NCI-H1417 treated with DMSO at 0.1 percent for 48 hours (cell line): ENCODE measurements around the gene PAQR6.

Experiments
- DNase-seq: peaks from one replicate; lab custom pipeline; 2025; lab: John Stamatoyannopoulos, UW

Gene PAQR6

GRCh38 chr1:156262461-156263287 is 14.8 kb upstream of the PAQR6 start:
- no peak for DNase-seq

GRCh38 chr1:156260896-156261295 is 13.0 kb upstream of the PAQR6 start:
- no peak for DNase-seq

GRCh38 chr1:156259805-156260204 is 11.9 kb upstream of the PAQR6 start:
- DNase-seq, result no peak

- no peak for DNase-seq
Measured at GRCh38 chr1:156258859-156259258, 11.0 kb upstream of the PAQR6 start.

- DNase-seq, result no peak
Measured at GRCh38 chr1:156257711-156258110, 9.9 kb upstream of the PAQR6 start.

- DNase-seq, result no peak
Measured at GRCh38 chr1:156253634-156254033, 5.8 kb upstream of the PAQR6 start.

GRCh38 chr1:156251527-156251926 is 3.7 kb upstream of the PAQR6 start:
- no peak for DNase-seq

DNA sequence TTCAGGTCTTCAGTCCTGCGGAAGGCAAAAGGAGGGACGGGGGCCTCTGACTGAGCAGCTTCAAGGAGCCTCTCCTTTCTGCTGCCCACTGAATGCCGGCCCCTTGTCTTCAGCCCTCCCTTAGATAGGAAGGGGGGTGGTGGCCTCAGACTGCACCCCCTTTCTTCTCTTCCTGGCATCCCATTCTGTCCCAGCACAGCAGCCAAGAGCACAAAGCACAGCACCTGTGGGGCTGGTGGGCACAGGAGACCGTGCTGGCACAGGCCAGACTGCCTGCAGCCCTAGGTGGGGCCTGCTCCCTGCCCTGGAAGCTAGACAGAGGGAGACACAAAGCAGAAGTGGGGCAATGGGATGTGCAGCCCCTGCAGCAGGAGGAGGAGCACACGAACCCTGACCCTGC is 1.7 kb upstream of the PAQR6 start:
- no peak for DNase-seq

GRCh38 chr1:156248323-156248683 is 447 bp upstream of the PAQR6 start:
- no peak for DNase-seq

DNA sequence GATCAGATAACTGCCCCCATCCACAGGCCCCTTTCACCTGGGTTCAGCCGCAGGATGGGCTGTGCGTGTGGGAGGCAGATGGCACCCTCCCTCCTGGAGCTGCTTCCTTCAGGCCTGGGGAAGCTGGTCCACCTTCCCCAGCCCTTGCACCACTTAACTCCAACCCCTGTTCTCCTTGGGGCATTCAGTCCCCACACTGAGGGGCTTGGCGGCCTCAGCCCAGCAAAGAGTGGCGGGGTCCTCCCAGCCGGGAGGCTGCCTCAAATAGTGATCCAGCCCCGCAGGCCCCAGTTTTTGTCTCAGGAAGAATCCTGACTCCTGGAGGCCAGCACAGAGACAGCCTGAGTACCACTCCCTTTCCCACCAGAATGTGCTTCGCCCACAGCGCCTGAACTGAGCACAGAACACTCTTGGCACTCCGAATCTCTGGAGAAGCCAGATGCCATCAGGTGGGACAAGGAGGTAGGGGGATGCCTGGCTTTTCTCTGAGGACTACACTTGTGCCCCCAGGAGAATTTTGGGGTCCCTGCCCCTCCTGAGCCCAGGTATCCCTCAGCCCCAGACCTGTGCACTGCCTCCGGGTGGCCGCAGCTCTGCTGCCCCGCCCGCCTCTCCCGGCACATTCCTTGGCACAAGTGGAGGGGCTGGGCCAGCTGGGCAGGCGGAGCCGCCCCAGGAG is 936 bp downstream of the PAQR6 start:
- DNase-seq, result no peak

DNA sequence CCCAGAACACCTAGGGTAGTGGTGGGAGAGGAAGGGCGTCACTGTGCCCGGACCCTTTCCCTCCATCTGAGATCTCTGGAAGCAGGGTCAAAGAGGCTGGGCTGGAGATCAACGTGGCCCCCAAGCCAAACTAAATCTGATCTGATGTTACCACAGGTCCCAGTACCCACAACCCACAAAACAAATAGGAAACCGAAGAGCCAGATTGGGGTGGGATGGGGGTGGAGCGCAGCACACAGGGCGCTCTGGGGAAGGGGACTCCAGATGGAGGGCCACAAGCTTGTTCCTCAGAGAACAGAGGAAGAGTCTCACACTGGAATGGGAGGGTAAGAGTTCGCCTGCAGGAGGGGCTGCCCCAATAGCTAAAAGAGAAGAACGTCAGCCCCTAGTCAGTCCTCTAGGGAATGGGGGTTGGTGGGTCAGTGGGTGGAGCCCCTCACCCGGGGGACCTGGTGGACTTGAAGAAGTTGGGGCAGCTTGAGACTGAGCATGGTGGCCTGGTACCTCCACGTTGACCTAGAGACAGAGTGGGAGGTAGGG is 1.5 kb downstream of the PAQR6 start:
- DNase-seq, result no peak

DNA sequence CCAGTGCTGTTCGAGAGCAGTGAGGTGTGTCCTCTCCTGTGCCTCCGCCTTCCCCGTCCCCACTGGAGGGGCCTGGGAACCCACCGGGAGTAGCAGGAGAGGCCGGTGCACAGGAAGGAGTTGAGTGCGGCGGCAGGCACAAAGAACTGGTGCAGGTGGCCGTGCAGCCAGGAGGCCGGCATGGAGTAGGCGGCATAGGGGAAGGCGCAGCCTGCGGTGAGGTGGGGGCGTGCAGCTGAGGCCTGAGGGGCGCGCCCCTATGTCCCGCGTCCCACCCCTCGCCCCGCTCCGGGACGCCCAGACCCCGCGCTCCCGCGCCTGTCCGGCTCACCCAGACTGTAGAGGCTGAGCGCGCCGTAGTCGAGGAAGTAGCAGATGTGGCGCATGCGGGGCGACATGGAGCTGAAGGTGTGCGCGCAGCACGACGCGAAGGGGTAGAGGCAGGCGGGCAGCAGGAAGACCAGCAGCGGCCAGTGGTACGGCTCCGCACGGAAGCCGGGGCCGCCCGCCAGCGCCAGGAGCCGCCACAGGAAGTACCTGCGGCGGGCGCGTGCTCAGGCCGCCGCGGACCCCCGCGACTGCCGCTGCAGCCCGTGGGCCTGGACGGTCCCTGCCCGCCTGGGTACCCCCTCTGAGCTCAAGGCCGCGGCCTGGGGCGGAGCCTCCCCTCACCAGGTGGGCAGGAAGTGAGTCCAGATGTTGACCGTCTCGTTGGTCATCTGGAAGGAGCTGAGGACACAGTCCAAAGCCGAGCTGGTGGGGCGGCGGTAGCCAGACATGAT is 2.2 kb downstream of the PAQR6 start:
- no peak for DNase-seq

GRCh38 chr1:156244712-156245111 is 3.1 kb downstream of the PAQR6 start:
- DNase-seq, result no peak

- no peak for DNase-seq
Measured at GRCh38 chr1:156244126-156244525, 3.7 kb downstream of the PAQR6 start.

GRCh38 chr1:156242738-156243137 is 5.1 kb downstream of the PAQR6 start:
- no peak for DNase-seq

DNA sequence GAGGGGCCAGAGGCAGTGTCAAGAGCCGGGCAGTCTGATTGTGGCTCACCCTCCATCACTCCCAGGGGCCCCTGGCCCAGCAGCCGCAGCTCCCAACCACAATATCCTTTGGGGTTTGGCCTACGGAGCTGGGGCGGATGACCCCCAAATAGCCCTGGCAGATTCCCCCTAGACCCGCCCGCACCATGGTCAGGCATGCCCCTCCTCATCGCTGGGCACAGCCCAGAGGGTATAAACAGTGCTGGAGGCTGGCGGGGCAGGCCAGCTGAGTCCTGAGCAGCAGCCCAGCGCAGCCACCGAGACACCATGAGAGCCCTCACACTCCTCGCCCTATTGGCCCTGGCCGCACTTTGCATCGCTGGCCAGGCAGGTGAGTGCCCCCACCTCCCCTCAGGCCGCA is 5.9 kb downstream of the PAQR6 start, which contains the start of gene BGLAP:
TSS of gene BGLAP (plus strand) at position 259 of the 400 bp plus-strand sequence. CDS start at position 307, 48 bp downstream.
- no peak for DNase-seq

GRCh38 chr1:156241311-156241811 is 6.5 kb downstream of the PAQR6 start:
- no peak for DNase-seq

GRCh38 chr1:156238248-156238647 is 9.6 kb downstream of the PAQR6 start:
- no peak for DNase-seq

DNA sequence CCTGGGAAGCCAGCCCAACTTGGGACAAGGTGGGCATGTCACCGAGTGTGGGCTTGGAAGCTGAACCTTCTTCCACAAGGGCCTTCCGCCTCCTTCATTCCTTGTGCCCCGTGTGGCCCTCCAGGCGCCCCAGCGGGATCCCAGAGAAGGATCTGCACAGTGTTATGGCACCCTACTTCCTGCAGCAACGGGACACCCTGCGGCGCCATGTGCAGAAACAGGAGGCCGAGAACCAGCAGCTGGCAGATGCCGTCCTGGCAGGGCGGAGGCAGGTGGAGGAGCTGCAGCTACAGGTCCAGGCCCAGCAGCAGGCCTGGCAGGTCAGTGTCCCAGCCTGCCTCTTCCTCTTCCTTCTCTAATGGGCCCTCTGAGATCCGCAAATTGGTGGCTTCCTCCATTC is 11.7 kb downstream of the PAQR6 start:
- DNase-seq, result no peak

DNA sequence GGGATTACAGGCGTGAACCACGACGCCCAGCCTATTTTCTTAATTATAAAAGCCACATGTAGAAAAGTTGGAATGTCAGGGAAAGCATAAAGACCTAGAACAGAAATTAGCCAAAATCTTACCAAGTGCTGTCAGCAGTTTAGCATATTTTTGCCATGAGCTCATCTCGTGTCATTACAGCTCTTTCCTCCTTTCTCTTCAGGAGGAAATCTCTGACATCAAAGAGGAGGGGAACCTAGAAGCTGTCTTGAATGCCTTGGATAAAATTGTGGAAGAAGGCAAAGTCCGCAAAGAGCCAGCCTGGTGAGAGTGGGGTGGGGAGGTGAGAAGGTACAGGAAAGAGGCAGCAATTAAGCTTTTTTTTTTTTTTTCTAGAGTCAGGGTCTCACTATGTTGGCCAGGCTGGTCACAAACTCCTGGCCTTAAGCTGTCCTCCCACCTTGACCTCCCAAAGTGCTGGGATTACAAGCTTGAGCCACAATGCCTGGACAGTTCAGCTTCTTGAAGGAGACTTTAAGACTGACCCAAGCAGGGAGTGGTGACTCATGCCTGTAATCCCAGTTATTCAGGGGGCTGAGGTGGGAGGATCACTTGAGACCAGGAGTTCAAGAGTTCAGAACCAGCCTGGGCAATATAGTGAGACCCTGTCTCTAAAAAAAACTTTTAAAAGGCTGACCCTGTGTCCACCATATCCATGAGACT is 14.3 kb downstream of the PAQR6 start:
- no peak for DNase-seq

- no peak for DNase-seq
Measured at GRCh38 chr1:156232201-156232894, 15.5 kb downstream of the PAQR6 start.
